Astrocyte (in vitro differentiated cells and primary cell): ENCODE data around the gene IYD.

ENCODE experiments used
- EZH2 ChIP-seq: IDR thresholded peaks from 2 replicates; pipeline ENCODE4 v1.6.1; 2012; ENCODE audit warnings: mild to moderate bottlenecking, low read length, inconsistent platforms; ENCODE audit not compliant: insufficient read depth
- TF ChIP-seq, protein P1 (sequence below): IDR thresholded peaks from 2 replicates; pipeline ENCODE4 v1.5.1; 2011; ENCODE audit warnings: low read depth, mild to moderate bottlenecking, inconsistent platforms, low read length, moderate library complexity; ENCODE audit not compliant: insufficient read depth

DNA sequence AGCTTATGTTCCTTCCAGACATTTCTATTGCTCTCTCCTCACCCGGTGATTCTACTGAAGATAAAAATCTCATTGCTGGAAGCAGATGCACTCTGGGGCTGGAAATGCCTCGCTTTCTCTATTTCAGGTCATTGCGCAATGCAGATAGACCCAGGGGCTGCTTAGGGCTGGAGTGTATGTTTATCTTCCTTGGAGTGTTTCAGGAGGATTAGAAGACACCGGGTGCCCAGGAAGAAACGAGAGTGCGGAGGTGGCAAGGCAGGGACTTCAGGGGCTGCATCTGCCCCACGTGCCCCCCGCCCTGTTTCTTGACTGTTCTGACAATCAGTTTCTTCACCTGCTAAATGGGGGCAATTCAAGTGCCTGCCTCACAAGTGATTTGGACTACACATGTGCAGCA is 45.6 kb upstream of the IYD start:
- TF ChIP-seq, protein P1, sequence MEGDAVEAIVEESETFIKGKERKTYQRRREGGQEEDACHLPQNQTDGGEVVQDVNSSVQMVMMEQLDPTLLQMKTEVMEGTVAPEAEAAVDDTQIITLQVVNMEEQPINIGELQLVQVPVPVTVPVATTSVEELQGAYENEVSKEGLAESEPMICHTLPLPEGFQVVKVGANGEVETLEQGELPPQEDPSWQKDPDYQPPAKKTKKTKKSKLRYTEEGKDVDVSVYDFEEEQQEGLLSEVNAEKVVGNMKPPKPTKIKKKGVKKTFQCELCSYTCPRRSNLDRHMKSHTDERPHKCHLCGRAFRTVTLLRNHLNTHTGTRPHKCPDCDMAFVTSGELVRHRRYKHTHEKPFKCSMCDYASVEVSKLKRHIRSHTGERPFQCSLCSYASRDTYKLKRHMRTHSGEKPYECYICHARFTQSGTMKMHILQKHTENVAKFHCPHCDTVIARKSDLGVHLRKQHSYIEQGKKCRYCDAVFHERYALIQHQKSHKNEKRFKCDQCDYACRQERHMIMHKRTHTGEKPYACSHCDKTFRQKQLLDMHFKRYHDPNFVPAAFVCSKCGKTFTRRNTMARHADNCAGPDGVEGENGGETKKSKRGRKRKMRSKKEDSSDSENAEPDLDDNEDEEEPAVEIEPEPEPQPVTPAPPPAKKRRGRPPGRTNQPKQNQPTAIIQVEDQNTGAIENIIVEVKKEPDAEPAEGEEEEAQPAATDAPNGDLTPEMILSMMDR, result no peak
- no peak for TF ChIP-seq EZH2
